IMR-90 (cell line): ENCODE data around the gene TMEM129. TPM values are rescaled to one million over a fixed set of nuclear protein-coding genes. Genes with fewer than 3 reads are reported as not detected.

Source experiments
- ATAC-seq: fragments of 200-7000 bp; cut with Tn5 transposase; 2 replicates; pipeline ENCODE4 v1.9.1; 2020; ENCODE audit warnings: low read depth, mild to moderate bottlenecking, moderate library complexity
- BruUV-seq: library from RNA; stranded (reverse); fragments of 400-500 nt; replicated peaks from 2 replicates; lab custom pipeline; 2021; lab: Mats Ljungman, UMichigan
- CTCF ChIA-PET: fragments of 300-600 bp; formaldehyde crosslinking; extraction: SDS; loops from one replicate; lab custom pipeline; 2021; ENCODE audit warnings: antibody characterized with exemption; lab: Yijun Ruan, JAX
- POLR2A ChIA-PET: fragments of 300-600 bp; sonication (Branson Sonifier 250); formaldehyde crosslinking; loops from one replicate; lab custom pipeline; 2022; ENCODE audit warnings: antibody characterized with exemption; ENCODE audit not compliant: unreplicated experiment; lab: Charles Lee
- DNase-seq: peaks from one replicate; pipeline ENCODE4 v3.0.0; 2013
- H2AFZ ChIP-seq: replicated peaks from 2 replicates; pipeline ENCODE3; 2013; ENCODE audit warnings: low read length, mild to moderate bottlenecking; ENCODE audit not compliant: poor library complexity
- H2AK5ac ChIP-seq: 2 replicates; pipeline ENCODE4 v1.6.1; 2013; ENCODE audit warnings: low read depth, low read length, inconsistent platforms
- H2AK9ac ChIP-seq: replicated peaks from 2 replicates; pipeline ENCODE3; 2013; ENCODE audit warnings: mild to moderate bottlenecking, low read depth, low read length, moderate library complexity; ENCODE audit not compliant: poor library complexity
- H2BK120ac ChIP-seq: 2 replicates; pipeline ENCODE4 v1.6.1; 2013; ENCODE audit warnings: low read depth, low read length, inconsistent platforms
- H2BK15ac ChIP-seq: 3 replicates; pipeline ENCODE4 v1.6.1; 2013; ENCODE audit warnings: low read depth, low read length, inconsistent platforms
- H2BK20ac ChIP-seq: 2 replicates; pipeline ENCODE4 v1.6.1; 2013; ENCODE audit warnings: low read depth, mild to moderate bottlenecking, inconsistent platforms, low read length, moderate library complexity
- H2BK5ac ChIP-seq: 2 replicates; pipeline ENCODE4 v1.6.1; 2013; ENCODE audit warnings: mild to moderate bottlenecking, low read depth, low read length, inconsistent platforms; ENCODE audit not compliant: poor library complexity, severe bottlenecking
- H3K14ac ChIP-seq: replicated peaks from 2 replicates; pipeline ENCODE4 v1.6.1; 2013; ENCODE audit warnings: low read depth, low read length, inconsistent platforms
- H3K18ac ChIP-seq: 2 replicates; pipeline ENCODE4 v1.6.1; 2013; ENCODE audit warnings: low read depth, low read length, control low read depth
- H3K23ac ChIP-seq: 2 replicates; pipeline ENCODE4 v1.6.1; 2013; ENCODE audit warnings: low read depth, low read length, inconsistent platforms
- H3K27ac ChIP-seq: 2 replicates; pipeline ENCODE4 v1.5.1; 2013; ENCODE audit warnings: mild to moderate bottlenecking, control low read depth, low read length; ENCODE audit not compliant: insufficient read depth
- H3K27me3 ChIP-seq: 2 replicates; pipeline ENCODE4 v1.6.1; 2013; ENCODE audit warnings: low read length; ENCODE audit not compliant: control insufficient read depth, insufficient read depth
- H3K36me3 ChIP-seq: 2 replicates; pipeline ENCODE4 v1.6.1; 2013; ENCODE audit warnings: low read length, mixed read lengths; ENCODE audit not compliant: control insufficient read depth, insufficient read depth
- H3K4ac ChIP-seq: 2 replicates; pipeline ENCODE4 v1.6.1; 2013; ENCODE audit warnings: low read depth, low read length, inconsistent platforms
- H3K4me1 ChIP-seq: 2 replicates; pipeline ENCODE4 v1.6.1; 2013; ENCODE audit warnings: low read length, mixed read lengths; ENCODE audit not compliant: control insufficient read depth, insufficient read depth
- H3K4me2 ChIP-seq: 2 replicates; pipeline ENCODE4 v1.6.1; 2013; ENCODE audit warnings: low read depth, mild to moderate bottlenecking, control low read depth, low read length, moderate library complexity
- H3K4me3 ChIP-seq: 2 replicates; pipeline ENCODE4 v1.5.1; 2013; ENCODE audit warnings: low read depth, mild to moderate bottlenecking, control low read depth, low read length, moderate library complexity; ENCODE audit not compliant: insufficient read depth
- H3K56ac ChIP-seq: 2 replicates; pipeline ENCODE4 v1.6.1; 2013; ENCODE audit warnings: low read length, inconsistent platforms; ENCODE audit not compliant: insufficient read depth; ENCODE audit errors: extremely low read depth
- H3K79me1 ChIP-seq, 2 experiments: 2 replicates each; pipeline ENCODE4 v1.6.1; 2013; ENCODE audit warnings: low read length in 2 of 2, inconsistent platforms in 1 of 2, low read depth in 1 of 2
- H3K9ac ChIP-seq: 2 replicates; pipeline ENCODE4 v1.6.1; 2013; ENCODE audit warnings: low read depth, low read length, control low read depth
- H3K9me1 ChIP-seq: 2 replicates; pipeline ENCODE4 v1.6.1; 2013; ENCODE audit warnings: low read length, inconsistent platforms; ENCODE audit not compliant: insufficient read depth
- H3K9me3 ChIP-seq: 2 replicates; pipeline ENCODE4 v1.6.1; 2013; ENCODE audit warnings: low read length; ENCODE audit not compliant: control insufficient read depth, insufficient read depth
- H4K20me1 ChIP-seq: 2 replicates; pipeline ENCODE4 v1.6.1; 2013; ENCODE audit warnings: low read length, inconsistent platforms; ENCODE audit not compliant: insufficient read depth
- H4K5ac ChIP-seq: 2 replicates; pipeline ENCODE4 v1.6.1; 2013; ENCODE audit warnings: mild to moderate bottlenecking, low read depth, low read length, control low read depth
- H4K8ac ChIP-seq, 2 experiments: 2 replicates each; pipeline ENCODE4 v1.6.1; 2013; ENCODE audit warnings: low read depth in 2 of 2, low read length in 2 of 2, control low read depth in 1 of 2, inconsistent platforms in 1 of 2
- H4K91ac ChIP-seq: 2 replicates; pipeline ENCODE4 v1.6.1; 2013; ENCODE audit warnings: low read depth, low read length, inconsistent platforms; ENCODE audit not compliant: insufficient read depth
- CEBPB ChIP-seq: IDR thresholded peaks from 2 replicates; pipeline ENCODE4 v1.6.1; 2012; ENCODE audit warnings: low read depth, low read length, improper control_type of control experiment
- ELK1 ChIP-seq: fragments of 150-350 bp; IDR thresholded peaks from 2 replicates; pipeline ENCODE4 v1.6.1; 2016; ENCODE audit warnings: low read depth, mild to moderate bottlenecking, low read length, moderate library complexity, borderline replicate concordance
- FOS ChIP-seq: fragments of 150-350 bp; IDR thresholded peaks from 2 replicates; pipeline ENCODE4 v1.6.1; 2016; ENCODE audit warnings: low read depth, low read length
- MXI1 ChIP-seq: IDR thresholded peaks from 2 replicates; pipeline ENCODE4 v1.6.1; 2012; ENCODE audit warnings: low read depth, mild to moderate bottlenecking, low read length, moderate library complexity, borderline replicate concordance
- POLR2A ChIP-seq: IDR thresholded peaks from 2 replicates; pipeline ENCODE4 v1.6.1; 2012; ENCODE audit warnings: mild to moderate bottlenecking, low read depth, low read length
- WGBS, 2 experiments: methylation state at CpG; one replicate each; pipeline versions ENCODE4 v1.1.5 to v1.1.7; 2013; ENCODE audit warnings: missing lambda C conversion rate in 2 of 2; ENCODE audit not compliant: insufficient read length in 1 of 2; ENCODE audit errors: extremely low coverage in 2 of 2; 5-methylcytosine and 5-hydroxymethylcytosine counted together
- dilution Hi-C: fragments of 300-500 bp; cut with HindIII; formaldehyde crosslinking; loops from one replicate; pipeline ENCODE4 v1.14.3; 2018; ENCODE audit warnings: low sequenced_read_pairs; ENCODE audit not compliant: unreplicated experiment
- in situ Hi-C: fragments of 300-500 bp; cut with MboI; formaldehyde crosslinking; loops from 3 replicates; pipeline ENCODE4 v1.14.3; 2019; ENCODE audit warnings: low sequenced_read_pairs, inconsistent platforms, mixed read lengths
- intact Hi-C: fragments of 100-400 bp; cut with micrococcal nuclease; formaldehyde crosslinking; loops from 2 replicates; pipeline ENCODE4 v1.10.0; 2022
- polyA plus RNA-seq, 3 experiments: library from polyadenylated mRNA; depleted of rRNA; stranded (reverse); fragments of >200 nt; gene quantifications; 2 replicates each; pipeline ENCODE4 v1.2.3, GENCODE V29; 2012; ENCODE audit warnings: low replicate concordance in 1 of 3
- total RNA-seq: library from RNA; depleted of rRNA; stranded (reverse); fragments of >200 nt; gene quantifications from 2 replicates; pipeline ENCODE4 v1.2.3, GENCODE V29; 2012

The TMEM129 gene
- total and polyA plus RNA-seq, 2 of the 4 experiments (the other 2 are of a cell fraction) = 6.6 to 26.6 TPM

GRCh38 chr4:1736812-1737211, 15.7 kb upstream of the TMEM129 start:
- Histone ChIP-seq H2BK120ac (no peak overlapping the region), H3K4me1 (no peaks in the 10 kb centered on the region), H2BK5ac (no peak overlapping the region), H2BK15ac (no peak overlapping the region), H3K27me3 (no peaks in the 10 kb centered on the region), H3K9ac (no peak overlapping the region), H4K91ac (no peak overlapping the region), H2AK5ac (no peak overlapping the region), H2AK9ac (no peak overlapping the region), H3K36me3 (peaks cover 54% of the 10 kb centered on the region), H4K5ac (no peak overlapping the region), H3K4ac (no peak overlapping the region), H4K20me1 (peaks cover 3% of the 10 kb centered on the region; the same call in 1 of the 2 replicates), H3K79me1 (peaks cover 28 to 38% of the 10 kb centered on the region in 2 experiments), H3K56ac (no peak overlapping the region), H3K14ac (no peak overlapping the region), H3K9me1 (no peaks in the 10 kb centered on the region), H2BK20ac (no peak overlapping the region), H4K8ac (no peak overlapping the region), H2AFZ (no peak overlapping the region), H3K9me3 (peaks cover 11% of the 10 kb centered on the region), H3K4me3 (no peak overlapping the region), H3K23ac (no peak overlapping the region), H3K18ac (no peak overlapping the region), H3K27ac (no peak overlapping the region), H3K4me2 (no peak overlapping the region)
- TF ChIP-seq POLR2A = no peak
- TF ChIP-seq MXI1 = no peak
- no peak for TF ChIP-seq CEBPB
- TF ChIP-seq ELK1 = no peak
- no peak for TF ChIP-seq FOS
- ChIA-PET CTCF (no interaction called here), POLR2A (no interaction called here)
- DNase-seq = no peak
- no TSS peak for BruUV-seq
- WGBS, 2 experiments = 98% methylated on average over 10 of the region's 13 CpGs; no CpG with 5 or more reads in 1 of the 2 experiments
- dilution Hi-C loops (no loop called here), intact Hi-C loops (no loop called here), in situ Hi-C loops (no loop called here)
- no peak for ATAC-seq
